Measurements from ENCODE around the gene HES4. TPM values are rescaled to one million over a fixed set of nuclear protein-coding genes. Genes with fewer than 3 reads are reported as not detected.
A peak's percentile ranks its signal among the peaks of the same experiment; 100 is the strongest.

Gene HES4
- total and polyA plus RNA-seq, 7 experiments from 2014 or later: 0.22 to 35.0 (median 1.8) TPM; not detected in 2

- Histone ChIP-seq H3K4me3 (ENCODE audit: low read length) (no peak overlapping the region), H3K27me3 (ENCODE audit: control insufficient read depth in 2 of 2, insufficient read depth in 2 of 2, low read length in 2 of 2) (no peaks in the 10 kb centered on the region), H3K9me3 (ENCODE audit: control insufficient read depth in 2 of 3, low read length in 3 of 3) (no peaks in the 10 kb centered on the region), H3K27ac (ENCODE audit: low read depth, low read length) (no peak overlapping the region), H3K36me3 (ENCODE audit: control insufficient read depth in 2 of 3, insufficient read depth in 3 of 3, low read length in 3 of 3) (no peaks in the 10 kb centered on the region), H3K4me1 (ENCODE audit: control insufficient read depth in 2 of 2, insufficient read depth in 2 of 2, low read length in 2 of 2) (peaks cover 2% of the 10 kb centered on the region in 2 donors)
- Mint-ChIP-seq H3K4me1 (peaks cover 0 to under 1% (median 0%) of the 10 kb centered on the region in 7 donors), H3K27ac (no peak overlapping the region), H3K27me3 (no peaks in the 10 kb centered on the region), H3K36me3 (peaks cover 0 to 2% (median 0%) of the 10 kb centered on the region in 5 donors), H3K9me3 (peaks cover 0 to 6% (median 0%) of the 10 kb centered on the region in 11 donors), H3K4me3 (no peak overlapping the region)
- intact Hi-C loops (cut with micrococcal nuclease): no loop called here
- ChIA-PET POLR2A (interaction anchor here (0.6 kb wide), 1 partner anchor 53 kb away, joined by 3 read pairs; no protein-coding TSS in a partner anchor), CTCF (interaction anchor here (0.6 kb wide), 1 partner anchor 231 kb away, joined by 6 read pairs; no protein-coding TSS in a partner anchor)
- no peak for DNase-seq
- ATAC-seq: no peak
Measured at GRCh38 chr1:1045129-1045528, 45.2 kb upstream of the HES4 start.

- intact Hi-C loops (cut with micrococcal nuclease): no loop called here
- H3K27me3 Mint-ChIP-seq: peaks cover 0 to 3% (median 0%) of the 10 kb centered on the region in 5 donors
Measured at GRCh38 chr1:1044455-1045078, 44.7 kb upstream of the HES4 start.

GRCh38 chr1:1043921-1044320, 44.0 kb upstream of the HES4 start:
- DNase-seq (no peak), ATAC-seq (no peak)
- no peaks in the 10 kb centered on the region for H3K36me3 ChIP-seq (ENCODE audit: control insufficient read depth in 2 of 3, insufficient read depth in 3 of 3, low read length in 3 of 3)
- peaks cover 0 to 6% (median 0%) of the 10 kb centered on the region in 11 donors for H3K9me3 Mint-ChIP-seq
- no peak overlapping the region for H3K27ac ChIP-seq (ENCODE audit: low read depth, low read length)
- ChIA-PET POLR2A (no interaction called here), CTCF (no interaction called here)
- no peaks in the 10 kb centered on the region for H3K9me3 ChIP-seq (ENCODE audit: control insufficient read depth in 2 of 3, low read length in 3 of 3)
- peaks cover 0 to 2% (median 0%) of the 10 kb centered on the region in 5 donors for H3K36me3 Mint-ChIP-seq
- no peak overlapping the region for H3K4me3 ChIP-seq (ENCODE audit: low read length)
- no peak overlapping the region for H3K4me3 Mint-ChIP-seq
- peaks cover 0 to 12% (median 8%) of the 10 kb centered on the region in 7 donors for H3K4me1 Mint-ChIP-seq
- no peak overlapping the region for H3K27ac Mint-ChIP-seq
- H3K27me3 ChIP-seq (ENCODE audit: control insufficient read depth in 2 of 2, insufficient read depth in 2 of 2, low read length in 2 of 2): no peaks in the 10 kb centered on the region
- intact Hi-C loops (cut with micrococcal nuclease): no loop called here
- peaks cover 0 to 9% (median 0%) of the 10 kb centered on the region in 5 donors for H3K27me3 Mint-ChIP-seq
- peaks cover 6 to 14% of the 10 kb centered on the region in 2 donors for H3K4me1 ChIP-seq (ENCODE audit: control insufficient read depth in 2 of 2, insufficient read depth in 2 of 2, low read length in 2 of 2)

More at GRCh38 chr1:1044455-1045078, 44.7 kb upstream of the HES4 start:
- no peak overlapping the region for H3K27ac ChIP-seq (ENCODE audit: low read depth, low read length)
- Mint-ChIP-seq H3K4me3 (no peak overlapping the region), H3K27ac (peak overlapping the region in 2 of 9 donors; percentile 29 to 80), H3K36me3 (peaks cover 0 to 2% (median 0%) of the 10 kb centered on the region in 5 donors), H3K4me1 (peaks cover 0 to 6% (median 3%) of the 10 kb centered on the region in 7 donors), H3K9me3 (peaks cover 0 to 6% (median 0%) of the 10 kb centered on the region in 11 donors)
- H3K36me3 ChIP-seq (ENCODE audit: control insufficient read depth in 2 of 3, insufficient read depth in 3 of 3, low read length in 3 of 3): no peaks in the 10 kb centered on the region
- POLR2A ChIA-PET: interaction anchor here (0.6 kb wide), 1 partner anchor 53 kb away, joined by 3 read pairs; no protein-coding TSS in a partner anchor
- CTCF ChIA-PET: interaction anchor here (0.6 kb wide), 1 partner anchor 232 kb away, joined by 6 read pairs; no protein-coding TSS in a partner anchor
- ATAC-seq (no peak), DNase-seq (no peak)
- H3K4me3 ChIP-seq (ENCODE audit: low read length): no peak overlapping the region
- peaks cover 6 to 8% of the 10 kb centered on the region in 2 donors for H3K4me1 ChIP-seq (ENCODE audit: control insufficient read depth in 2 of 2, insufficient read depth in 2 of 2, low read length in 2 of 2)
- no peaks in the 10 kb centered on the region for H3K9me3 ChIP-seq (ENCODE audit: control insufficient read depth in 2 of 3, low read length in 3 of 3)
- no peaks in the 10 kb centered on the region for H3K27me3 ChIP-seq (ENCODE audit: control insufficient read depth in 2 of 2, insufficient read depth in 2 of 2, low read length in 2 of 2)

- H3K27ac Mint-ChIP-seq: peak overlapping the region in 1 of 9 donors; percentile 25
- ATAC-seq (no peak), DNase-seq (no peak)
- Histone ChIP-seq H3K4me3 (ENCODE audit: low read length) (no peak overlapping the region), H3K9me3 (ENCODE audit: control insufficient read depth in 2 of 3, low read length in 3 of 3) (no peaks in the 10 kb centered on the region), H3K4me1 (ENCODE audit: control insufficient read depth in 2 of 2, insufficient read depth in 2 of 2, low read length in 2 of 2) (peaks cover 6 to 14% of the 10 kb centered on the region in 2 donors), H3K27me3 (ENCODE audit: control insufficient read depth in 2 of 2, insufficient read depth in 2 of 2, low read length in 2 of 2) (no peaks in the 10 kb centered on the region), H3K27ac (ENCODE audit: low read depth, low read length) (no peak overlapping the region), H3K36me3 (ENCODE audit: control insufficient read depth in 2 of 3, insufficient read depth in 3 of 3, low read length in 3 of 3) (no peaks in the 10 kb centered on the region)
- peaks cover 0 to 6% (median 0%) of the 10 kb centered on the region in 11 donors for H3K9me3 Mint-ChIP-seq
- peaks cover 0 to 14% (median 0%) of the 10 kb centered on the region in 5 donors for H3K27me3 Mint-ChIP-seq
- POLR2A ChIA-PET: no interaction called here
- CTCF ChIA-PET: no interaction called here
- H3K36me3 Mint-ChIP-seq: peaks cover 0 to 5% (median 0%) of the 10 kb centered on the region in 5 donors
- no peak overlapping the region for H3K4me3 Mint-ChIP-seq
- intact Hi-C loops (cut with micrococcal nuclease): no loop called here
- peaks cover 4 to 17% (median 13%) of the 10 kb centered on the region in 7 donors for H3K4me1 Mint-ChIP-seq
Measured at GRCh38 chr1:1043411-1043810, 43.5 kb upstream of the HES4 start.

GRCh38 chr1:1042835-1043234, 42.9 kb upstream of the HES4 start:
- intact Hi-C loops (cut with micrococcal nuclease): no loop called here
- Mint-ChIP-seq H3K27me3 (peaks cover 0 to 17% (median 0%) of the 10 kb centered on the region in 5 donors), H3K4me3 (peak overlapping the region in 3 of 10 donors; percentile 25 to 48 (median 35))

GRCh38 chr1:1041873-1042272, 42.0 kb upstream of the HES4 start:
- peaks cover 0 to 6% (median 0%) of the 10 kb centered on the region in 11 donors for H3K9me3 Mint-ChIP-seq
- POLR2A ChIA-PET: no interaction called here
- no peaks in the 10 kb centered on the region for H3K27me3 ChIP-seq (ENCODE audit: control insufficient read depth in 2 of 2, insufficient read depth in 2 of 2, low read length in 2 of 2)
- H3K36me3 Mint-ChIP-seq: peaks cover 0 to 5% (median 0%) of the 10 kb centered on the region in 5 donors
- no peak overlapping the region for H3K4me3 ChIP-seq (ENCODE audit: low read length)
- H3K36me3 ChIP-seq (ENCODE audit: control insufficient read depth in 2 of 3, insufficient read depth in 3 of 3, low read length in 3 of 3): no peaks in the 10 kb centered on the region
- peak overlapping the region in 3 of 10 donors; percentile 12 to 68 (median 21) for H3K4me3 Mint-ChIP-seq
- H3K27me3 Mint-ChIP-seq: peaks cover 0 to 19% (median 0%) of the 10 kb centered on the region in 5 donors
- H3K4me1 ChIP-seq (ENCODE audit: control insufficient read depth in 2 of 2, insufficient read depth in 2 of 2, low read length in 2 of 2): peaks cover 6 to 14% of the 10 kb centered on the region in 2 donors
- no peak for DNase-seq
- ATAC-seq: no peak
- peaks cover 5 to 18% (median 15%) of the 10 kb centered on the region in 7 donors for H3K4me1 Mint-ChIP-seq
- intact Hi-C loops (cut with micrococcal nuclease): loop anchor here in 1 of 2 donors (2.0 kb wide), 2 partner anchors 21 to 75 kb away; partner anchors contain the start of genes AGRN and C1orf159
- no peak overlapping the region for H3K27ac ChIP-seq (ENCODE audit: low read depth, low read length)
- CTCF ChIA-PET: no interaction called here
- no peak overlapping the region for H3K27ac Mint-ChIP-seq
- H3K9me3 ChIP-seq (ENCODE audit: control insufficient read depth in 2 of 3, low read length in 3 of 3): no peaks in the 10 kb centered on the region

More at GRCh38 chr1:1042835-1043234, 42.9 kb upstream of the HES4 start:
- peaks cover 6 to 14% of the 10 kb centered on the region in 2 donors for H3K4me1 ChIP-seq (ENCODE audit: control insufficient read depth in 2 of 2, insufficient read depth in 2 of 2, low read length in 2 of 2)
- H3K27ac ChIP-seq (ENCODE audit: low read depth, low read length): no peak overlapping the region
- Mint-ChIP-seq H3K4me1 (peaks cover 5 to 18% (median 15%) of the 10 kb centered on the region in 7 donors), H3K36me3 (peaks cover 0 to 5% (median 0%) of the 10 kb centered on the region in 5 donors), H3K27ac (peak overlapping the region in 2 of 9 donors; percentile 38 to 56), H3K9me3 (peaks cover 0 to 6% (median 0%) of the 10 kb centered on the region in 11 donors)
- no peaks in the 10 kb centered on the region for H3K27me3 ChIP-seq (ENCODE audit: control insufficient read depth in 2 of 2, insufficient read depth in 2 of 2, low read length in 2 of 2)
- DNase-seq (no peak), ATAC-seq (no peak)
- H3K36me3 ChIP-seq (ENCODE audit: control insufficient read depth in 2 of 3, insufficient read depth in 3 of 3, low read length in 3 of 3): no peaks in the 10 kb centered on the region
- no peaks in the 10 kb centered on the region for H3K9me3 ChIP-seq (ENCODE audit: control insufficient read depth in 2 of 3, low read length in 3 of 3)
- POLR2A ChIA-PET: no interaction called here
- H3K4me3 ChIP-seq (ENCODE audit: low read length): no peak overlapping the region
- CTCF ChIA-PET: no interaction called here

Data from naive thymus-derived CD4-positive, alpha-beta T cell (primary cell).